Measurements from ENCODE around the gene ACTR5.
"Not testable (repeated sequence)": the region's sequence is repeated elsewhere in the genome, so short reads cannot be mapped to it uniquely, and the experiment has no call there.

ACTR5 gene

DNA sequence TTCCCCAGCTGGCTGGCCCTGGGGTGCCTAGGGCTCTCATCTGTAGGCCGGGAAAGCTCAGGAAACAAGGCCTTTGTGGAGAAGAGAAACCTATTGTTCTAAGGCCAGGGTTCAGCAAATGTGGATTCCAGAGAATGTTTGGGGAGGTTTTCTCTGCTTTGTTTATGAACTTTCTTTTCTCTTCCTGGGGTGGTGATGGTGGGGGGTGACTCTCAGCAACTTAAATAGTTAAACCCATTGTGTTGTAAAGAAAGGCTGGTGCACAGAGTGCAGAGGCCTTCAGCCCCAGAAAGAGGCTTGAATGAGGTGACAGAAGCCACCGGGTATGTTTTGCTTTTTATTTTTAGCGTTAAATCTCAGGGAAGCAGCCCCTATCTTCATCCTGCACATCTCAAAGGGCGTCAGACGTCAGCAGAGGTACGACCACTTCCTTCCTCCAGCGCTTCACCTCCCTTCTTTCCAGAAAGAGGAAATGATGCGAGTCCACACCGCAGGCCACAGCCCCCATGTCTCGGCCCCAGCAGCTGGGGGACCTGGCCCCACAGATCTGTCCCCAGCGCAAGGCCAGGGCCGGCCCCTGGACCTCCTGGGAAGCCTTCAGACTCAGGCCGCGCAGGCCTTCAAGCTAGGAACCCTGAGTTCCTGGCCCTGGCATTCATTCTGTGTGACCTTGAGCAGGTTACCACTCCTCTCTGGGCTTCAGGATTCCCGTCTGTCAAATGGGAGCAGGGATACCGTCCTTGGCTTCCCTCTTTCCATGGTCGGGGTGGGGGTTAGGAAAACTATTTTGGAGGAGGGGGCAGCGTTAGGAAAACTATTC is 56.6 kb downstream of the ACTR5 start:
- FAIRE-seq (no peak), DNase-seq (ENCODE audit: low spot score) (no peak)

DNA sequence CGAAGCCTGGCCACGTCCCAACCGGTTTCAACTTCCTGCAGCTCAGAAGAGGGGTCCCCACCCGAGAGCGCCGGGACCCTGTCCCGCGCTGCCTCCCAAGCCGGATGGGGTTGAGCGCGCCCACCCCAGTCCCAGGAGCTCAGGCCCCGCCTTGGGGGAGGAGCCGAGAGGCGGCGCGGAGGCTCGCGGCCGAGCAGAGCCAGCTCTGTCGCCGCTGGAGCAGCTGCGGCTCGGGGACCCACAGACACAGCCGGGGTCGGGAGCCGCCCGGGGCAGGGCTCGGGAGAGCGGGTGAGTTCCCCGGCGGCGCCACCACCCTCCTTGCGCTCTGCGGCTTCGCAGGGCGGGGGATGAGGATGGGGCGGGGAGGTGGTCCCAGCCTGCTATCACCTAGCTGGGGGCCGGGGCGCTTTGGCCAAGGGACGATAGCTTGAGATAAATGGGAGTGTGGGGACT is 57.3 kb downstream of the ACTR5 start, which contains the start of gene PPP1R16B:
TSS of gene PPP1R16B (plus strand) at position 196 of the 456 bp plus-strand sequence. CDS start 30,229 bp downstream, outside the sequence.
- DNase-seq (ENCODE audit: low spot score) (no peak), FAIRE-seq (no peak)

DNA sequence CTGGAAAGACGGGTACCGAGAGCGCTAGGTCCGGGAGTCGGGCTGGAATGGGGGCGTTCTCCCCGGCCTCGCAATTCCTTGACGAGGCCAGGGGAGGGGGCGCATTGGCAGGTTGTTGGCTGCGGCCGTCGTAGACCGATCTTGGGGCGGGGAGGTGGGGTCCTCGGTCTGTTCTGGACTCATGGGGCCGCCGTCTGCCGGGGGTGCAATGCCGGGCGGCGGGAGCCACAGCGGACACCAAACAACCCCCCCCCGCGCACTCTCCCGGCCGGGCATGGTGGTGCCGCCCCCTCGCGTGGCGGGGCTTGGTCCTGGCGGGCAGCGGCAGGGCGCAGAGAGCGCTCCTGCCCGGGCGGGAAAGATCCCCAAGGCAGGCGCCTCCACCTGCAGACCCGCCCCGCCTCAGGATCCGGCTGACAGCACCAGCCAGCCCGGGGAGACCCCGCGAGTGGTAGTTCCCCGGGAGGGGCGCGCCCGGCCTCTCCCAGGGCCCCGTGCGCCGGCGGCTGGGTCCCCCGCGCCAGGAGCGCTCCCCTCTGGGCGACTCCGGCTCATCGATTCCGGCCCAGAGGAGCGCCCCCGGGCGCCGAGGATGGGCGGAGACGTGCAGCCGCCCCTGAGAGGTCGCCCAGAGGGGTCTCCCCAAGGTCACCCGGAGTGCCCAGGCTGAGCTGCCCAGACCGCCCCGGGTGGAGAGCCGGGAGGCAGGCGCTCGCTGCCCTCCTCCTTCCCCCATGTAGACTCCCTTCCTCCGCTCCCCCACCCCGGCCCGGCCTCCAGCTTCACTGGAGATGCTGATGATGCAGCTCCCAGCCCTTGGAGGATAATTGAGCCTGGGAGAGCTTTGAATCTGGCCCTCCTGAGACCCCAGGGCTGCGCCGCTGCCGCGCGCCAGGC is 57.9 kb downstream of the ACTR5 start:
- no peak for FAIRE-seq
- no peak for DNase-seq (ENCODE audit: low spot score)

DNA sequence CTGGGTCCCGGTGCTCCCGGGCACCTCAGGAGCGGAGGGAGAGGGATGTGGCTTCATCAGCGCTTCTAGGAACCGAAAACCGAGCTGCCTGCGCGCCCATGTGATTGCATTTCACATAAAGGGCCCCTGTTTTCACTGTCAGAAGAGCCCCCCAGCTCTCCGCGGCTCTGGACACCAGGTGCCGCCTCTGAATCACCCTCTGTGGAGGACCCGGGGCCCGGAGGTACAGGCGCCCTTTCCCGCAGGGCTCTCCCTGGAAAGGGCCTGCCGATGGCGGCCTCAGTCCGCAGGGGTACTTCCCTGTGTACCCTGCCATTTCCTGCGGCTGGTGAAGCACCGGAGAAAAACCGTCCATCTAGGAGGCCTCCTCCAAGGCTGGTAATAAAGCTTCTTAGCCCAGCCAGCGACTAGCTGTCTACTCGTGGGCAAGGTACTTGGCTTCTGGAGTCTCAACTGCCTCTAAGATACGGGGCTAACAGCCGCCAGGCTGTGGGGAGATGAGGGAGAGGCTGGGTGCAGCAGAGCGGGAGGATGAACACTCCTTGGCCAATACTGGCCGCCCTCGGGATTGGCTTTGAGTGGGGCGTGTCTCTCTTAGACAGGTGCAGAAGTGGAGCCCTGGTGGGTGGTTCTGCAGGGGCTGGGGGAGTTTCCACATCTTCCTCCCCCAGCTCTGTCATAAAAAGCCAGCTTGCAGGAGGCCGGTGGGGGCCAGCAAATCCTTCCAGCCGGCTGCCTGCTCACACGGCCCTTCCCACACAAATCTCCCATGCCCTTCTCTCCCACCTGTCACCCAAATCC is 58.8 kb downstream of the ACTR5 start:
- no peak for DNase-seq (ENCODE audit: low spot score)
- FAIRE-seq, result no peak

DNA sequence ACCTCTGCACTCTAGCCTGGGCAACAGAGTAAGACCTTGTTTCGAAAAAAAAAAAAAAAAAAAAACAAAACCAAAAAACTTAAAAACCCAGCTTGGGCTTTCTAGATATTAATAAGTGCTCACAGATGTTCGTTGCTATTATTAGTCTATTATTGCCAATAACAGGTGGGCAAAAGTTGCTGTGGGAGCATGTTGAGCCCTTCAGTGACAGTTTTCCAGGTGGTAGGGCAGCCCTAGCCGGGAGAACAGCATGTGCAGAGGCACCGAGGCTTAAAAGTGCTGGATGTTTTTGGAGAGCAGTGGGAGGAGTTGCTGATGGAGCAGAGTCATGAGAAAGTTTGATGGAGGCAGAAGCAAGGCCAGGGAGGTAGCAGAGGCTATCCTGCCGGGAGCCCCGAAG is 61.7 kb downstream of the ACTR5 start:
- no peak for DNase-seq (ENCODE audit: low spot score)
- FAIRE-seq, result no peak

DNA sequence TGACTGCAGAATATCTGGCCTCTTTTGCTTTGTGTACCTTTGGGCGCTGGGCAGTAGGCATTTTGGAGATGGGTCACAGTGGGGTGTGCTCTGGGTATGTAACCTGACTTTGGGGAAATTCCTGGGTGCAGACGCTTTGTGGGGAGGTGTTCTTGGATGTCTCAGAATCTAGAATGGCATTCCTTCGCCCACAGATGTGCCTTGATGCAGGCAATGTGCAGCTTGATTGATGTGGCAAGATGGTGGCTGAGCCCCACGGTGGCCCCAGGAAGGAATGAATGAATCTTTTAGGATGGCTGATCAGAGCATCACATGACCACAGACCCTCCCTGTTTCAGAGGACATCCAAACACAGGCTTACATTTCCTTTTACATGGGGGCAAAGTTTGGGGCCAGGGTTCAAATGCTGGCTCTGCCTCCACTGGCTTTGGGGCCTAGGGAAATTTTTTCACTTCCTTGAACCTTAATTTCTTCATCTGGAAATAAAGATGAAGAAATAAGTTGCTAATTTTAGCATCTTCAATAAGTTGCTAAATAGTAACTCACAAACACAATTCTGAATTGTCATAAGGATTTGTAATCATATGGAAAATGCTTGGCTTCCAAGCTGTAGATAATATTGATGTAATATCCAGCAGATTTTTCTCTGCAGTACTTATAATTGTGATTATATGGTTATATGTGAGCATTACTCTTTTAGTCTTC is 62.8 kb downstream of the ACTR5 start:
- FAIRE-seq (no peak), DNase-seq (ENCODE audit: low spot score) (no peak)

DNA sequence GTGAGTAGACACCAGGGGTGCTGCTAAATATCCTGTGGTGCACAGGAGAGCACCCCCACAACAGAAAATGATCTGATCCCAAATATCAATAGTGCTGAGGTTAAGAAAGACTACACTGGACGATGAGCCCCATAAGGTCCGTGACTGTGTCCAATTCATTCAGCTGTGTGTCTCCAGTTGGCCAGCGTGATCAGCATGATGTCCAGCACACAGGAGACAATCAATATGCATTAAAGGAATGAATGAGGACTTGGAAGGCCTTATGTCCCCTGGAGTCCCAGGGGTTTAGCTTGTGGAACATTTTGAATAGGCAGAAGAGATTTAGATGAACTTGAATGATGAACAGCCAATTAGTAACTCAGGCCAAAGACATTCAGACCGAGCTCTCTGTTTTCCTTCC is 63.5 kb downstream of the ACTR5 start:
- DNase-seq (ENCODE audit: low spot score), result no peak
- no peak for FAIRE-seq

DNA sequence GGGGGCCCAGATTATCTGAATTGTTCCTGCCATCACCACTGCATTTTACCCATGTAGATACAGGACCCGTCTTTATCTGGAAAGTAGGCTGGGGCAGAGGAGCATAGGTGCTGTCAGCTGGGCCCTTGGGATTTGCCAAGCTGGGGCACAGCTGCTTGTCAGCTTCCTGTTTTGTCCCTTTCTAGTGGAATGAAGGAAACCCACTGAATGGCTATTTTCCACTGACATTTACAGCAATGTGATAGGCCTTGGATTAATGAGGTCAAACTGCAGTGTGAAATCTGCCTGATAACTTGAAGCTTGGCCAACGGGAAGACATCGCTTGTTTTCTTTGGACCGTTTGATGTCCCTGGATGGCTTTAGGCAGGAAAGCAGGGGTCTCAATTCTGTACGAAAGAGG is 63.9 kb downstream of the ACTR5 start:
- DNase-seq (ENCODE audit: low spot score) (no peak), FAIRE-seq (no peak)

DNA sequence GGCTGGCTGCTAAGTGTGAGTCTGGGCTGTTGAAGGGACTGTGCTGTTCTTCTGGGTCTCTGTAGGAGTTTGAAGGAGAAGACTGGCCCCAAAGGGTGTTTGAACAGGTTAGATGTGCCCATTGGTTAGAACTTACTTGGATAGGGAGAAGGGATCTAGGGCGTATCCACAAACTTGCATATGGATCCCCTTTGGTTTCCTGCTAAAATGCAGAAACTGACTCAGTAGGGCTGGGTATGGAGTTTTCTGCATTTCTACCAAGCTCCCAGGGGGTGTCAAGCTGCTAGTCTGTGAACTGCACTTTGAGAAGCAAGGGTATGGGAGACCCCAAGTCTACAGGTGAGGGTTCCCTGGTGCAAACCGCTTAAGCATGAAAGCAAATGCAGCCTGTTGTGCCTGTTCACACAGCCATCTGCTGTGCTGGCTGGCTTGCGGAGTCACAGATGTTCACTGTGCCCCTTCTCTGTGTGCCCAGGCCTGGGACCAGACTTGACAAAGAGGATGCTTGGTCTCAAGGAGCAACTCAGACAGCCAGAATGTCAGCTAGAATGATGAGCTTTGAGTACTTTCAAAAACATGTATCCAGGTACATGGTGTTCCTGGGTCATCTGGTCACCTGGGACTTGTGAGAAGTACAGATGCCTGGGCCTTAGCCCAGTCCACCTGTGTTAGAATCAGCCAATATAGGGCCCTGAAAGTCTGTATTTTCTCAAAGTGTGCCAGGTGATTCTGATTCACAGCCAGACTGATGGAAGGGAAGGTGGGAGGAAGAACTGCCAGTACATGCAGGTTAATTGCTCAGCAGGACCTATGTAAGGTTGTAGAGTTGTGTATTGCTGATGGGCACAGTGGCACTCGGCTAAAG is 64.7 kb downstream of the ACTR5 start:
- FAIRE-seq (no peak), DNase-seq (ENCODE audit: low spot score) (no peak)

DNA sequence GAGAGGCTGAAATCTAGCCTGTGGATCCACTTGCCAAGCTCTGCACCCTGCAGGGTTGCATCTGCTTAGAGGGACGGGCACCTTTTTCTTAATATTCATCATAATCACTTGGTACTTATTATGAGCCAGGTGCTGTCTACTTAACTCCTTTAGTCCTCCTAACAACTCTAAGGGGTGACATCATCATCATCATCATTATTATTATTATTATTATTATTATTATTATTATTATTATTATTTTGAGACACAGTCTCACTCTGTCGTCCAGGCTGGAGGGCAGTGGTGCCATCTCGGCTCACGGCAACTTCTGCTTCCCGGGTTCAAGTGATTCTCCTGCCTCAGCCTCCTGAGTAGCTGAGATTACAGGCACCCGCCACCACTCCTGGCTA is 65.3 kb downstream of the ACTR5 start:
- not testable (repeated sequence) for FAIRE-seq; DNase-seq (ENCODE audit: low spot score)

DNA sequence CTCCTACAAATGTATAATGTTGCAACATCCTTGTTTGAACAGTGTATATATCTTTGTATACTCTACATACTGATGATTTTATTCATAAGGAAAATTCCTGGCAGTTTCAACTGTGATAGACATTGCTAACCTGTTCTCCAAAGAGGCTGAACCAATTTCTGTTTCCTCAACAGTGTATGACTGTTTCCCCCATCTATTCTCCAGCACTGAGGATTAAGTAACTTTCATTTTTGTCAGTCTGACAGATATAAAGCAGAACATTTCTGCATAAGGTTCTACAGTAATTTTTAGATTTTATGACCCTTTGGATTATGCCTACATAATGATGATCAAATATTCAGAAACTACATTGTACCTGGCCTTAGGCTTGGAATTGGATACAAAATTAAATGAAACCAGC is 67.2 kb downstream of the ACTR5 start:
- DNase-seq (ENCODE audit: low spot score) (no peak), FAIRE-seq (no peak)

DNA sequence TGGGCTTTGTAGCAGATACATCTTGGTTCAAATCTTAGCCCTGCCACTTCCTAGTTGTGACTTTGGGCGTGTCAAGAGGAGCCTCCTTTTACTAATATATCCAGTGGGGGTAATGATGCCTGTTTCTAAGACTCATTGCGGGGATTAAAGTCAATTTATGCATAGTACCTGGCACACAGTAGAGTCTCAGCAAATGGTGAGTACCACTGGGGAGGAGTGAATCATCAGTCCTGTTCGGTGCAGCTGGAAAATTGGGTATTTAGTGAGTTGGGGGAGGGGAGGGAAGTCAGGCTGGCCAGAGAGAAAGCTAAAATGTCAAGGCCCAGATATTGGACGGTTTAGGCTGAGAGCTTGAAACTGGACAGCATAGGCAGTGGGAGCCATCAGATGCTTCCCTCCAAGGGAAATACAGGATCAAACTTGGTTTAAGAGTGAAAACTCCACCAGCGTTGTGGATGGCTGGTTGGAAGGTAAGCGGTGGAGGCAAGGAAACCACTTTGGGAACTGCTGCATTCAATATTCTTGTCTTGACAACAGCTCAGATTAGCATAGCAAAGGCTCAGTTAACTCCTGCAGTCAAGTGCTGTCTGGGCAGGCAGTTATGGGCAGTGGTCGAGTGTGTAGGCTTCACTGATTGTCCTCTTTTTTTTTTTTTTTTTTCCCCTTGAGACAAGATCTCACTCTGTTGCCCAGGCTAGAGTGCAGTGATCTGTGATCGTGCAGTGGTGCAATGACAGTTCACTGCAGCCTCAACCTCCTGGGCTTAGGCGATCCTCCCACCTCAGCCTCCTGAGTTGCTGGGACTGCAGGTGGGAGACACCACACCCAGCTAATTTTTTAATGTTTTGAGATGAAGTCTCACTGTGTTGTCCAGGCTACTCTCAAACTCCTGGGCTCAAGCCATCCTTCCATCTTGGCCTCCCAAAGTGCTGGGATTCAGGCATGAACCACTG is 70.1 kb downstream of the ACTR5 start:
- DNase-seq (ENCODE audit: low spot score) (no peak), FAIRE-seq (no peak)
